Keratinocyte (primary cell): Measurements from ENCODE around the gene GPC3. TPM values are rescaled to one million over a fixed set of nuclear protein-coding genes. Genes with fewer than 3 reads are reported as not detected.

Source experiments
- DNase-seq: peaks from one replicate; pipeline ENCODE4 v3.0.0-alpha.2; 2011; ENCODE audit warnings: low read depth, missing footprints, low spot score
- FAIRE-seq: peaks from 2 replicates; lab custom pipeline; 2011; peaks lifted over from hg19 to GRCh38; lab: Jason Lieb, UNC
- H2AFZ ChIP-seq: 2 replicates; pipeline ENCODE4 v1.6.0; 2012; ENCODE audit warnings: low read length, control low read depth, inconsistent platforms; ENCODE audit not compliant: control insufficient read depth
- H3K27ac ChIP-seq: 2 replicates; pipeline ENCODE4 v1.5.1; 2011; ENCODE audit warnings: low read length; ENCODE audit not compliant: control insufficient read depth, insufficient read depth
- H3K27me3 ChIP-seq: 3 replicates; pipeline ENCODE4 v1.6.0; 2011; ENCODE audit warnings: low read length; ENCODE audit not compliant: control insufficient read depth, insufficient read depth; ENCODE audit errors: extremely low read depth
- H3K36me3 ChIP-seq, 2 experiments: 2 replicates in 1 of 2; 3 replicates in 1 of 2; pipeline ENCODE4 v1.5.1; 2011; ENCODE audit warnings: low read length in 2 of 2, mild to moderate bottlenecking in 1 of 2; ENCODE audit not compliant: control insufficient read depth in 2 of 2, insufficient read depth in 2 of 2; ENCODE audit errors: extremely low read depth in 1 of 2
- H3K4me1 ChIP-seq: 3 replicates; pipeline ENCODE4 v1.5.1; 2011; ENCODE audit warnings: low read length; ENCODE audit not compliant: control insufficient read depth, insufficient read depth; ENCODE audit errors: extremely low read depth
- H3K4me2 ChIP-seq: 3 replicates; pipeline ENCODE4 v1.6.0; 2011; ENCODE audit warnings: low read depth, low read length; ENCODE audit not compliant: control insufficient read depth, insufficient read depth; ENCODE audit errors: extremely low read depth
- H3K4me3 ChIP-seq, 3 experiments: fragments of 200-600 bp in 1 of 3; sonication (generic) in 1 of 3; 2 replicates in 2 of 3; 3 replicates in 1 of 3; pipeline ENCODE4 v1.5.1; 2011 to 2016; ENCODE audit warnings: low read length in 3 of 3, mild to moderate bottlenecking in 3 of 3, control low read depth in 2 of 3, inconsistent platforms in 1 of 3, low read depth in 1 of 3, mixed read lengths in 1 of 3, mixed run types in 1 of 3, moderate library complexity in 1 of 3; ENCODE audit not compliant: control insufficient read depth in 2 of 3, insufficient read depth in 2 of 3; ENCODE audit errors: extremely low read depth in 1 of 3
- H3K79me2 ChIP-seq: 2 replicates; pipeline ENCODE4 v1.6.0; 2012; ENCODE audit warnings: low read length; ENCODE audit not compliant: control insufficient read depth, insufficient read depth
- H3K9ac ChIP-seq: 3 replicates; pipeline ENCODE4 v1.6.0; 2011; ENCODE audit warnings: low read length; ENCODE audit not compliant: control insufficient read depth, insufficient read depth; ENCODE audit errors: extremely low read depth
- H3K9me1 ChIP-seq: 3 replicates; pipeline ENCODE4 v1.6.0; 2011; ENCODE audit warnings: low read length; ENCODE audit not compliant: control insufficient read depth, insufficient read depth; ENCODE audit errors: extremely low read depth
- H3K9me3 ChIP-seq: 2 replicates; pipeline ENCODE4 v1.5.1; 2012; ENCODE audit warnings: low read depth, low read length; ENCODE audit not compliant: control insufficient read depth
- H4K20me1 ChIP-seq: 3 replicates; pipeline ENCODE4 v1.6.0; 2011; ENCODE audit warnings: low read length; ENCODE audit not compliant: control insufficient read depth, insufficient read depth; ENCODE audit errors: extremely low read depth
- CTCF ChIP-seq, 3 experiments: IDR thresholded peaks in 1 of 3; conservative IDR thresholded peaks in 1 of 3; optimal IDR thresholded peaks in 1 of 3; 2 replicates in 2 of 3; 3 replicates in 1 of 3; pipeline versions ENCODE3 to v1.5.1; 2011; ENCODE audit warnings: low read length in 3 of 3, mild to moderate bottlenecking in 3 of 3, moderate library complexity in 2 of 3, control low read depth in 1 of 3, inconsistent platforms in 1 of 3; ENCODE audit not compliant: insufficient read depth in 2 of 3; ENCODE audit errors: extremely low read depth in 1 of 3
- EZH2 ChIP-seq: IDR thresholded peaks from one replicate; pipeline ENCODE4 v1.6.1; 2012; ENCODE audit warnings: inconsistent platforms, mild to moderate bottlenecking, low read length, moderate library complexity
- dilution Hi-C: fragments of 300-500 bp; cut with MboI; formaldehyde crosslinking; loops from one replicate; pipeline ENCODE4 v1.7.0; 2020; ENCODE audit warnings: low sequenced_read_pairs; ENCODE audit not compliant: extremely low pct_ligation_motif_present
- polyA plus RNA-seq, 5 experiments: library from polyadenylated mRNA; depleted of rRNA in 3 of 5; stranded (reverse) in 3 of 5; stranded (forward) in 1 of 5; unstranded in 1 of 5; fragments of >200 nt; gene quantifications; 1 replicate in 1 of 5; 2 replicates in 3 of 5; 3 replicates in 1 of 5; pipeline versions ENCODE4 v1.2.1 to v1.2.3, GENCODE V29; 2011 to 2012; ENCODE audit warnings: missing spikeins in 2 of 5, low read depth in 1 of 5, low replicate concordance in 1 of 5

Gene GPC3
- polyA plus RNA-seq, 1 donor (not counting 4 experiments of a cell fraction or from before 2014, with no cell fraction given): 0.03 TPM

GRCh38 chrX:133859336-133859735 lies 126.1 kb downstream of the GPC3 start:
- Histone ChIP-seq H3K36me3 (no peaks in the 10 kb centered on the region), H3K4me3 (no peak overlapping the region), H3K9me1 (no peaks in the 10 kb centered on the region), H4K20me1 (no peaks in the 10 kb centered on the region), H3K4me1 (peaks cover 3% of the 10 kb centered on the region), H3K27me3 (no peaks in the 10 kb centered on the region), H3K9ac (no peak overlapping the region), H3K79me2 (no peaks in the 10 kb centered on the region), H3K4me2 (no peak overlapping the region), H3K9me3 (no peaks in the 10 kb centered on the region), H3K27ac (no peak overlapping the region), H2AFZ (no peak overlapping the region)
- FAIRE-seq: no peak
- TF ChIP-seq EZH2: no peak
- TF ChIP-seq CTCF (optimal IDR thresholded peaks at IDR 0.05 in 1 of 3, IDR thresholded peaks at IDR 0.05 in 1 of 3, conservative IDR thresholded peaks at IDR 0.05 in 1 of 3; ENCODE audit: extremely low read depth in 1 of 3, insufficient read depth in 2 of 3, low read length in 3 of 3): no peak
- DNase-seq: no peak
- dilution Hi-C loops: no loop called here

GRCh38 chrX:133857640-133858269 lies 127.6 kb downstream of the GPC3 start:
- Histone ChIP-seq H2AFZ (no peak overlapping the region), H3K79me2 (no peaks in the 10 kb centered on the region), H4K20me1 (no peaks in the 10 kb centered on the region), H3K9ac (no peak overlapping the region), H3K4me3 (no peak overlapping the region), H3K9me3 (no peaks in the 10 kb centered on the region), H3K27me3 (no peaks in the 10 kb centered on the region), H3K27ac (no peak overlapping the region), H3K36me3 (no peaks in the 10 kb centered on the region), H3K4me1 (peaks cover 3% of the 10 kb centered on the region), H3K9me1 (no peaks in the 10 kb centered on the region), H3K4me2 (no peak overlapping the region)
- FAIRE-seq (no peak), DNase-seq (no peak)
- dilution Hi-C loops: no loop called here
- TF ChIP-seq EZH2 (no peak), CTCF (optimal IDR thresholded peaks at IDR 0.05 in 1 of 3, IDR thresholded peaks at IDR 0.05 in 1 of 3, conservative IDR thresholded peaks at IDR 0.05 in 1 of 3; ENCODE audit: extremely low read depth in 1 of 3, insufficient read depth in 2 of 3, low read length in 3 of 3) (no peak)
